Activated CD4-positive, CD25-positive, alpha-beta regulatory T cell treated with anti-CD3 and anti-CD28 coated beads, Interleukin-2, amount 50 U/mL, for 72 hours (primary cell): ENCODE measurements around the gene ARMH4.
A peak's percentile ranks its signal among the peaks of the same experiment; 100 is the strongest.

Experiments
- DNase-seq: peaks from one replicate; pipeline ENCODE4 v3.0.0; 2021

Gene ARMH4

GRCh38 chr14:58096731-58097130 lies 55.3 kb downstream of the ARMH4 start:
- DNase-seq, result no peak

- DNase-seq, result no peak
Observed at GRCh38 chr14:58091883-58092630, 60.0 kb downstream of the ARMH4 start.

- DNase-seq, result no peak
Observed at GRCh38 chr14:58089612-58090011, 62.4 kb downstream of the ARMH4 start.

GRCh38 chr14:58088961-58089360 lies 63.1 kb downstream of the ARMH4 start:
- DNase-seq, result no peak

GRCh38 chr14:58085877-58086276 lies 66.1 kb downstream of the ARMH4 start:
- DNase-seq, result no peak

GRCh38 chr14:58082491-58083098 lies 69.4 kb downstream of the ARMH4 start:
- DNase-seq, result no peak

GRCh38 chr14:58082011-58082410 lies 70.0 kb downstream of the ARMH4 start:
- DNase-seq, result no peak

- no peak for DNase-seq
Observed at GRCh38 chr14:58078471-58078870, 73.5 kb downstream of the ARMH4 start.

- no peak for DNase-seq
Observed at GRCh38 chr14:58078068-58078467, 73.9 kb downstream of the ARMH4 start.

GRCh38 chr14:58077621-58078020 lies 74.4 kb downstream of the ARMH4 start:
- DNase-seq, result no peak

- DNase-seq, result no peak
Observed at GRCh38 chr14:58073516-58073915, 78.5 kb downstream of the ARMH4 start.

- DNase-seq, result peak; percentile 31
Observed at GRCh38 chr14:58072288-58073071, 79.5 kb downstream of the ARMH4 start.

- DNase-seq, result no peak
Observed at GRCh38 chr14:58071341-58071740, 80.7 kb downstream of the ARMH4 start.

- DNase-seq, result no peak
Observed at GRCh38 chr14:58068306-58068705, 83.7 kb downstream of the ARMH4 start.

- no peak for DNase-seq
Observed at GRCh38 chr14:58066115-58066514, 85.9 kb downstream of the ARMH4 start.

- DNase-seq, result no peak
Observed at GRCh38 chr14:58061581-58061980, 90.4 kb downstream of the ARMH4 start.

- DNase-seq, result no peak
Observed at GRCh38 chr14:58060898-58061297, 91.1 kb downstream of the ARMH4 start.

- DNase-seq, result no peak
Observed at GRCh38 chr14:58060077-58060476, 91.9 kb downstream of the ARMH4 start.

- DNase-seq, result no peak
Observed at GRCh38 chr14:58059126-58059525, 92.9 kb downstream of the ARMH4 start.

- DNase-seq, result no peak
Observed at GRCh38 chr14:58055497-58056010, 96.5 kb downstream of the ARMH4 start.

- no peak for DNase-seq
Observed at GRCh38 chr14:58054100-58054499, 97.9 kb downstream of the ARMH4 start.

GRCh38 chr14:58048219-58048618 lies 103.8 kb downstream of the ARMH4 start:
- no peak for DNase-seq

- no peak for DNase-seq
Observed at GRCh38 chr14:58027904-58028303, 124.1 kb downstream of the ARMH4 start.

GRCh38 chr14:58026967-58027366 lies 125.0 kb downstream of the ARMH4 start:
- no peak for DNase-seq
